ENCODE data around the gene CPED1.

CPED1 gene

GRCh38 chr7:121042899-121043298, 54.4 kb downstream of the CPED1 start:
- no peak for TF ChIP-seq FOXP2 (optimal IDR thresholded peaks at IDR 0.05; ENCODE audit: borderline replicate concordance, extremely low read depth, extremely low read length, insufficient read depth)
- TF ChIP-seq REST (IDR thresholded peaks at IDR 0.05; ENCODE audit: insufficient read depth in 1 of 2, low read depth in 2 of 2, low read length in 2 of 2): no peak
- no peak for TF ChIP-seq SIN3A (IDR thresholded peaks at IDR 0.05; ENCODE audit: borderline replicate concordance, insufficient read depth, low read length)
- TF ChIP-seq TAF1 (IDR thresholded peaks at IDR 0.05; ENCODE audit: borderline replicate concordance, insufficient read depth, low read length): no peak
- no peak for TF ChIP-seq POLR2AphosphoS5 (IDR thresholded peaks at IDR 0.05; ENCODE audit: low read depth, low read length)

GRCh38 chr7:121043314-121044234, 55.1 kb downstream of the CPED1 start:
- TF ChIP-seq REST (IDR thresholded peaks at IDR 0.05; ENCODE audit: insufficient read depth in 1 of 2, low read depth in 2 of 2, low read length in 2 of 2) (no peak), SIN3A (IDR thresholded peaks at IDR 0.05; ENCODE audit: borderline replicate concordance, insufficient read depth, low read length) (no peak), FOXP2 (optimal IDR thresholded peaks at IDR 0.05; ENCODE audit: borderline replicate concordance, extremely low read depth, extremely low read length, insufficient read depth) (no peak), TAF1 (IDR thresholded peaks at IDR 0.05; ENCODE audit: borderline replicate concordance, insufficient read depth, low read length) (no peak), POLR2AphosphoS5 (IDR thresholded peaks at IDR 0.05; ENCODE audit: low read depth, low read length) (no peak)

DNA sequence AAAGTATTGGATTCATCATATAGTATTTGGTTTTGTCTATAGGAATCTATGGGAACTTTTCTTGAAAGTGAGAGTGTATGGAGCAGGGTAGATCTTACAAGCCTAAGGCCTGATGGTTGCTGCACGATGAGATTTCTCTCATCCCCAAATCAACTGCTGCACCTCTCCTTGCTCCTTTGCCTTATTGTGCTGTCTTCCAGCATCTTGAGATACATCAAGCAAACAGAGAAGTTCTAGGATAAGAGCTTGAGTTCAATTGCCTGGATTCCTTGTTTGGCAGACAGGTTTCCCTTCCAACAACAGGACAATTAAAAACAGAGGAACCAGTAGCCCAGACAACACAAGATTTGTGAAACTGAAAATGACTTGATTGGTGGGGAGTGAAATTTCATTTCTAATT, 56.6 kb downstream of the CPED1 start:
- TF ChIP-seq FOXP2 (optimal IDR thresholded peaks at IDR 0.05; ENCODE audit: borderline replicate concordance, extremely low read depth, extremely low read length, insufficient read depth) (no peak), REST (IDR thresholded peaks at IDR 0.05; ENCODE audit: insufficient read depth in 1 of 2, low read depth in 2 of 2, low read length in 2 of 2) (no peak), SIN3A (IDR thresholded peaks at IDR 0.05; ENCODE audit: borderline replicate concordance, insufficient read depth, low read length) (no peak), TAF1 (IDR thresholded peaks at IDR 0.05; ENCODE audit: borderline replicate concordance, insufficient read depth, low read length) (no peak), POLR2AphosphoS5 (IDR thresholded peaks at IDR 0.05; ENCODE audit: low read depth, low read length) (no peak)

DNA sequence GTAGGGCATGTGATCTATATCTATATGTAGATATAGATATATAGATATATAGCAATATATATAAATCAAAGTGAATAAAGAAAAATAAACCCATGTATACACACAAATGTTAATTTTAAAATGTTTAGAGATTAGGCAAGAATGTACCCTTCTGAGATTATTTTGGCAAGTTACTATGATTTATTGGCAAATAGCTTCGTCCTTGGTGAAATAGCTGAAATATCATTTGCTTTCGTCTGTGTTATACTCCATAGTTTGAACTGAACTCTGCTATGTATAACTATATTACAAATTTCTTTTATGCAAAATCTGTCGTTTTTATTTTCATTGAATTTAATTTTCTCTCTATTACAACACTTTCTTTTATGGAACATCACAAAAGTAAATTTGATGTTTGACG, 57.5 kb downstream of the CPED1 start:
- TF ChIP-seq SIN3A (IDR thresholded peaks at IDR 0.05; ENCODE audit: borderline replicate concordance, insufficient read depth, low read length): no peak
- TF ChIP-seq FOXP2 (optimal IDR thresholded peaks at IDR 0.05; ENCODE audit: borderline replicate concordance, extremely low read depth, extremely low read length, insufficient read depth): no peak
- no peak for TF ChIP-seq REST (IDR thresholded peaks at IDR 0.05; ENCODE audit: insufficient read depth in 1 of 2, low read depth in 2 of 2, low read length in 2 of 2)
- no peak for TF ChIP-seq TAF1 (IDR thresholded peaks at IDR 0.05; ENCODE audit: borderline replicate concordance, insufficient read depth, low read length)
- TF ChIP-seq POLR2AphosphoS5 (IDR thresholded peaks at IDR 0.05; ENCODE audit: low read depth, low read length): no peak
